ENCODE data around the gene DGCR2.
"Not testable (repeated sequence)": the region's sequence is repeated elsewhere in the genome, so short reads cannot be mapped to it uniquely, and the experiment has no call there.

The DGCR2 gene

DNA sequence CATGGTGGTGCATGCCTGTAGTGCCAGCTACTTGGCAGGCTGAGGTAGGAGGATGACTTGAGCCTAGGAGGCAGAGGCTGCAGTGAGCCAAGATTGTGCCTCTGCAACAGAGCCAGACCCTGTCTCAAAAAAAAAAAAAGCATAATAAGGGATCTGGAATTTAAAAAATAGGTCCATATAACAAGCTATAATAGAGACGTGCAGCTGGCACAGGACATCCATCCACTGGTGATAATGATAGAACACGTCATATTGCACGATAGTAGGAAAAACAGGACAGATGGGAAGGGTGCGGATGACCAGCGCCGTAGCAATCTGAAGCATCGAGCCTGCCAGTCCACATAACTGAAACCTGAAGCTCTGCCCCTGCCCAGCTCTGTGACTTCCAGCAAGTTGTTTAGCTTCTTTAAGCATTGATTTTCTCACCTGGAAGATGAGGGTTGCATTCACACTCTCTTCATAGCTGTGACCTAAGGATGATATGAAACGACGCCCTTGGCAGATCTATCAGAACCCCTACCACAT is 125.8 kb downstream of the DGCR2 start:
- DNase-seq = no peak

DNA sequence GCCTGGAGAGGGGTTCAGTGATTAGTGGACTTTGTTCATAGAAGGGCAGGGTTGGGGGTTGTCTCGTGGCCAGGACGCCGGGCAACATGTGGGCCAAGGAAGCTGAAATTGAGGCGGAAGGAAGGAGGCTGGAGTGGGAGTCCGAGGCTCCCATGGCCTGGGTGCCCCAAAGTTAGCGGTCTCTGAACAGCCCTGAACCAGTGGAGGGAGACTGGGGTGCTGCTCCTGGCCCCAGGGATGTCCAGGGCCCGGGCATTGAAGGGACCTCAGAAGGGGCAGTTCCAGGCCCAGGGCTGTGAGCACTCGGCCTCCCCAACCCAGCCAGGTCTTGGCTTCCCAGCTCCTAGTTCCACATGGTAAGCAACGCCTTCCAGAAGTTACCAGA is 126.9 kb downstream of the DGCR2 start:
- DNase-seq = no peak

DNA sequence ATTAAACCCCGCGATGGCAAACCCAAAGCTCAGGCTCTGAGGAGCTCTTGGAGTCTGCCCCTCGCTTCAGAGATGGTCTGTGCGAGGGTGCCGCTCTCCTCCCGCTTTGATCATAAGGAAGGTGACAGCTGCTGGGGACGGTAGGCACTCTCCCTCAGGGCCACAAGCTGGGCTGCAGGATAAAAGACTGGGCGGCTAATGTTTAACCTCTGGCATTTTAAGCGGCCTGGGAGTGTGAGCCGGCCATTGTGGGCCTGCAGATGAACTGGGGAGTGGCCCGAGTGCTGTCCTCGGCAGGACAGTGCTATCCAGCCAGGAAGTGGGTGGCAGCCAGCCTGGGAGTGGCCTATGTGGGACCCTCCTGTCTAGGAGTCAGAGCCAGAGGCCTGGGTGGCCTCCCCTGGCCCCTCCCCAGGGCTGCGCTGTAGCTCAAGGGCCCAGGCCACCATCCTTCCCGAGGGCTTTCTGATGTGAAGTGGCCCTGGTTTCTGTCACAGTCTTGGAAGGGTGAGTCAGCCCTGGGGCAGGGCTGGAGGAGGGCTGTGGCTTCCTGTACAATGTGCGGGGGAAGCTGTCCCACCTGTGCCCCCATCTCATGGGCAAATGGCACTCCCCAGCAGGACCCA is 127.4 kb downstream of the DGCR2 start:
- DNase-seq = no peak

DNA sequence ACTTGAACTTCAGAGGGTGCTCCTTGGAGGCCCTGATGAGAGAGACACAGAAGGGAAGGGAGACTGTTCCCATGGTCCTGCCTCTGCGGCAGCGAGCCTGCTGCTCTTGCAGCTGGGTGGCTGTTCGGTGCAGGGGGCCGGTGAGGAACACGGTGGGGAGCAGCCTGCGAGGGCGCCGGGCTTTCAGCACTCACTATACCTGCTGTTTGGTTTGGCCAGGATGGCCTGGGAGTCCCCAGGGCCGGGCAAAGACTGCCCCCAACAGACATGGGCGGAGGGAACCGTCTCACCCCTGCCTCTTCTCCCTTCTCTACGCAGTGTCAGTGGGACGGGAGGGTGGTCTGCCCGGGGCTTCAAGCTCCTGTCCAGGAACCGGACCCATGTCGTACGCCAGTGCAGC is 128.2 kb downstream of the DGCR2 start:
- DNase-seq = no peak

DNA sequence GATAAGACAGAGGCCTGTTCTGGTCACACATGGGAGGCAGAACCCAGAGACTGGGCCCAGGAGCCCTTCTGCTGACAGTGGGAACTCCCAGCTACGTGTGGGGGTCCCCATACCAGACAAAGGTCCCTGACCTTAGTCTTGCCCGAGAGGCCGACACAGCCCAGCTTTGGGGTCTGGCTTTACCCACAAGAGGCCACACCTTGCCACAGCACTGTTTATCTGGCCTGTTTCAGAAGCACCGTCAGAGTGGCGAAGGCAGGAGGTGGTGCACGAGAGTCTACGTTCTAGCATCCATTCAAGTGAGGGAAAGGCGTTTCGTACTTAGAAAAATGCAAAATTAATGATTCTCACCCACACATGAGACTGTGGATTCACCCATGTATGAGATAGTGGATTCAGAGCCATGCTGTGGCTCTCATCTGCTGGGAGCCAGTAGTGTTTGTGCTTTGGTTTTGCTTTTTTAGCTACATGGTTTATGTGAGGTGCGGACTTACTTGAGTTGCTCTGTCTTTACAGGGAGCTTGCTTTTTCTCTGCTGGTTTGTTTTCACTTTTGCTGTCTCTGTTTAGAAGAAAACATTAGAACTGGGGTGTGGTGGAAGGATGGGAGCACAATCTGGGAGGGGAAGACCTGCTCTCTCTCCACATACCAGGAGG is 129.5 kb downstream of the DGCR2 start:
- no peak for DNase-seq

DNA sequence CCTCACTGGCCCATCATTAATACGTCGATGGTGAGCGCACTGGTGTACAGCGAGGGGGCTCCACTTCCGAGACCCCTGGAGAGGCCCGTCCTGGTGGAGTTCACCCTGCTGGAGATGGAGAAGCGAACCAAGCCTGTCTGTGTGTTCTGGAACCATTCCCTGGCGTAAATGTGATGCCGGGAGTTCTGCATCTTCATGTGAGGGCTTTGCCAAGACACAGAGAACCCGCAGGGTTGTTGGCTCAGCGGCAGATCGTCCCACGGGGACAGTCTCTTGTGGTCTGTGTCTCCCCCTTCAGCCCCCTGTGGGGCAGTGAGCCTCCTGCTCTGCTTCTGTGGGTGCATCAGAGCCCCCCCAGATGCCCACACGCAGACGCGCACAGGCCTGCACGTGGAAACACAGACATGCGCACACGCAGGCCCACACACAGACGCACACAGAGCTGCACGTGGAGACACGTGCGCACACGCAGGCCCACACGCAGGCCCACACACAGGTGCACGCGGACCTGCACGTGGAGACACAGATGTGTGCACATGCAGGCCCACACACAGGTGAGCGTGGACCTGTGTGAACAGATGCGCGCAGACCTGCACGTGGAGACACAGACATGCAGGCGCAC is 130.3 kb downstream of the DGCR2 start:
- no peak for DNase-seq

DNA sequence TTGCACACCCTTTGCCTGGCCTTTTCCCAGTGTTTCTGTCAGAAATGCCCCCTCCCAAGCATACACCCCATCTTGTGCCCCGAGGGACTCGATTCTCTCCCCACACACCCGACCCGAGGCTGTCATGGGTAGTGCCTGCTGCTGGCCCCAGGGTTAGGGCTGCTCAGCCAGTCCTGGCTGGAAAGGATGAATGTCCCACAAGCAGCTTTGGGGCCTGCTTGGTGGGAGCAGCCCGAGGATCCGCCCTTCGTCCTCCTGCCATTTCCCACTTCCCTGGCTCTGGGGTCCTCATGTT is 131.1 kb downstream of the DGCR2 start:
- no peak for DNase-seq

DNA sequence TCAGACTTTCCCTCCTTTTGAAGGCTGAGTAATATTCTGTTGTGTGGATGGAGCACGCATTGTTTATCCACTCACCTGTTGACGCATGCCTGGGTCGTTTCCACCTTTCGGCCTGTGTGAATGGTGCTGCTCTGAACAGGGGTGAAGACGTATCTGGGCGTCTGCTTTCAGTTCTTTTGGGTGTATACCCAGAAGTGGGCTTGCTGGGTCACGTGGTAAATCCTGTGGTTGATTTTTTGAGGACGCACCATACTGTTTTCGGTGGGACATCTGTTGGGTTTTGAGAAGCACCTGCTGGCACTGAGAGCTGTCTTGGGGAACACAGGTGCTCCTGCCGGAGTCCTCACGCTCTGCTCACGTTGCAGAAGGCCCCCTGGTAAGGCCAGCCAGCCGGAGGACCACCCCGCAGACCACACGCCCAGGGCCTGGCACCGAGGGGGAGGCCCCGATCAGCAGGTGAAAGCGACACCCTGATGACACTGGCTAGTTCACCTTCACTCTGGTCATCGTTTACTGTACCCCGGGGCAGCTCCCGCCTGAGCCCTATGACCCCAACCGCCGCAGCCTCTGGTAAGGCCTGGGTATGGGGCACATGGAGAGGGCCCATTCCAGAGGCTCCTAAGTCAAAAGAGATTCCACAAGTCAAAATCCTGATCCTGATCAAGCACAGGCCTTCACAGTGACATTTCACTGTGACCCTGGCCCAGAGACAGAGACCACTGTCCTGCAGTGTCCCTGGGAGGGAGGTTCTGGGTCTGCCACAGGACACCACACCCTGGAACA is 131.7 kb downstream of the DGCR2 start:
- DNase-seq = no peak

DNA sequence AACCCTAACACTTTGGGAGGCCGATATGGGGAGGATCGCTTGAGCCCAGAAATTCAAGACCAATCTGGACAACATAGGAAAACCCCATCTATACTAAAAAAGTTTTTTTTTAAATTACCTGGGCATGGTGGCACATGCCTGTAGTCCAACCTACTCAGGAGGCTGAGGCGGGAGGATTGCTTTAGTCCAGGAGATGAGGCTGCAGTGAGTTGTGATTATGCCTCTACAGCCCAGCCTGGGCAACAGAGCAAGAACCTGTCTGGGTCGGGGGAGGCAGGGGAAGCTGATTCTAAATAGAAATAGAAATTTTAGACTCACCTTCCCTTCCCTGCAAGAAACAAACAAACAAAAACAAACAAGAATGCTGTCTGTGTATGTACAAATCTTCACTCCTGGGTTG is 133.3 kb downstream of the DGCR2 start:
- DNase-seq = no peak

DNA sequence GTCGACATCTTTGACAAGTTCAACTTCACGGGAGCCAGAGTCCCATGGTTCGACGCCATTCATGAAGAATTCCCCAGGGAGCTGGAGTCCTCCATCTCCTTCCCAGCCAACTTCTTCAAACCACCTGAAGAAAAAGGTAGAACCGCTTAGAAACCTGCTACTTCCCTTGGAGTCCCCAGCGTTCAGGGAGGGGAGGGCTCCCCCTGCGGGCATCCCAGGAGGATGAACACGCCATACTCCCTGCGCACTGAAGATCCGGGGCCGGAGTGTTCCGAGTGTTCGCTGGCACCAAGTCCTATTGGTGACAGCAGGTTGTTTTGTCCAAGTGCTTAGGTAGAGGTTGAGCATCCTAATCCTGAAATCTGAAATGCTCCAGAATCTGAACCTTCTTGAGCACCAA is 134.4 kb downstream of the DGCR2 start:
- DNase-seq = no peak

DNA sequence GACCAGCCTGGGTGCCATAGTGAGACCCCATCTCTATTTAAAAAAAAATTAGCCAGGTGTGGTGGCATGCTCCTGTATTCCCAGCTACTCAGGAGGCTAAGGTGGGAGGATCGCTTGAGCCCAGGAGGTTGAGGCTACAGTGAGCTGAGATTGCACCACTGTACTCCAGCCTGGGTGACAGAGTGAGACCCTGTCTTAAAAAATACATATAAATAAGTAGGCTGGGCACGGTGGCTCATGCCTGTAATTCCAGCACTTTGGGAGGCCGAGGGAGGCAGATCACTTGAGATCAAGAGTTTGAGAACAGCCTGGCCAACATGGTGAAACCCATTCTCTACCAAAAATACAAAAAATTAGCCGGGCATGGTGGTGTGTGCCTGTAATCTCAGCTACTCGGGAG is 135.1 kb downstream of the DGCR2 start:
- DNase-seq = not testable (repeated sequence)
